GM13977 (cell line): ENCODE results near the gene SNX10.
A peak's percentile ranks its signal among the peaks of the same experiment; 100 is the strongest.

Source experiments
- DNase-seq: peaks from one replicate; pipeline ENCODE4 v3.0.0; 2012; ENCODE audit warnings: low spot score
- in situ Hi-C: fragments of 300-500 bp; cut with MboI; formaldehyde crosslinking; loops from one replicate; pipeline ENCODE4 v1.12.0; 2022; ENCODE audit warnings: low sequenced_read_pairs, low pct_unique_long_range_greater_than_20kb, mixed read lengths, inconsistent platforms; ENCODE audit not compliant: unreplicated experiment
- TF ChIP-seq, protein P1 (sequence below): IDR thresholded peaks from 2 replicates; pipeline ENCODE4 v1.5.1; 2012; ENCODE audit warnings: mild to moderate bottlenecking, control low read depth; ENCODE audit not compliant: insufficient read depth; ENCODE audit errors: extremely low read depth, missing control alignments

The SNX10 gene

DNA sequence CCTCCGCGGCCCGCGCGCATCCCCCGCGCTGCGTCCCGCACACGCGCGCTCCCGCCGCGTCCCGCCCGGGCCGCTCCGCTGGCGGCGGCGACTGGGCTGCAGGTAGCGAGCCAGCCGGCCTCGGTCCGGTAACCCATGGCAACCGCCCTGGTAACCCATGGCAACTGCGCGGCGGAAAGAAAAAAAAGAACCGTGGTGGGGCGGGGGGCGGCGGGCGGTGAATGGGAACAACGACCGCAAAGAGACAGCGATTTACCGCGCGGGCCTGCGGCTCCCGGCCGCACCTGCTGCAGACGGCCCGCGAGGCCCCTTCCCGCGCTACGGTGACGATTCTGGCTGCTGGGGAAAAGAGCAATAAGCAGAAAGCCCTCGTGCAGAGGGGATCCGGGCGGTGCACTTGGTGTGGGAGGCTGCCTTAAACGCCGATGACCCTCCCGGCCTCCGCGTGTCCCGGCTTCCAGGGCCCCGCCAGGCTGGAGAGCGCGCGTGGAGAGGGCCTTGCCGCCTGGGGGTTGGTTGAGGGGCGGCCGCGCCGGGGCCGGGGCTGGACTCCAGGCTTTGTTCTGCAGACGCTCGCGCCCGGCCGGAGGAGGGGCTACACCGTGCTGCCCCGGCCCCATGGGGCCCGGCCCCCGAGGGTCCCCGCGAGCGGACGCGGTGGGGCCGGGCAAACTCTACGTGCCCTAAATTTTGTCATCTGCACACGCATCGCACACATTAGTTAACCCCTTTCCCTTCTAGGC is 84.7 kb downstream of the SNX10 start:
- in situ Hi-C loops: loop anchor here (10.0 kb wide), 2 partner anchors 128 to 298 kb away; no protein-coding TSS in a partner anchor
- peak; percentile 69 for DNase-seq
- TF ChIP-seq, protein P1, sequence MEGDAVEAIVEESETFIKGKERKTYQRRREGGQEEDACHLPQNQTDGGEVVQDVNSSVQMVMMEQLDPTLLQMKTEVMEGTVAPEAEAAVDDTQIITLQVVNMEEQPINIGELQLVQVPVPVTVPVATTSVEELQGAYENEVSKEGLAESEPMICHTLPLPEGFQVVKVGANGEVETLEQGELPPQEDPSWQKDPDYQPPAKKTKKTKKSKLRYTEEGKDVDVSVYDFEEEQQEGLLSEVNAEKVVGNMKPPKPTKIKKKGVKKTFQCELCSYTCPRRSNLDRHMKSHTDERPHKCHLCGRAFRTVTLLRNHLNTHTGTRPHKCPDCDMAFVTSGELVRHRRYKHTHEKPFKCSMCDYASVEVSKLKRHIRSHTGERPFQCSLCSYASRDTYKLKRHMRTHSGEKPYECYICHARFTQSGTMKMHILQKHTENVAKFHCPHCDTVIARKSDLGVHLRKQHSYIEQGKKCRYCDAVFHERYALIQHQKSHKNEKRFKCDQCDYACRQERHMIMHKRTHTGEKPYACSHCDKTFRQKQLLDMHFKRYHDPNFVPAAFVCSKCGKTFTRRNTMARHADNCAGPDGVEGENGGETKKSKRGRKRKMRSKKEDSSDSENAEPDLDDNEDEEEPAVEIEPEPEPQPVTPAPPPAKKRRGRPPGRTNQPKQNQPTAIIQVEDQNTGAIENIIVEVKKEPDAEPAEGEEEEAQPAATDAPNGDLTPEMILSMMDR: no peak

DNA sequence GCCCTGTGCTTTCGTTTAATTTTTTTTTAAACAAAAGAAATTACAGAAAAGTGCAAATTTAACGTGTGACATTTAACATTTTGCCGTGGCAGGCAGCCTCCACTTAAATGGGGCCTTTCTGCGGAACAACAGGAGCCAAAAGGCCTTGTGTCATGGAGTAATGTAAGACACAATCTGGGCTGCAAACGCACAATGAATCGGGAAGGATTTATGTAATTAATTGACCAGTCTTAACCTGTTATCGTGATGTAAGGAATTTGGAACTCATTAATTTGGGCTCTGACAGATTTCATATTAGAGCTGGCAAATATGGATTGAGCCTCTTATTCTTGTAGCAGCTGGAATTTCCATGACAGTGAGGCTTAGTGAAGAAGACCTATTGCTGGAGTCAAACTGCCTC is 86.4 kb downstream of the SNX10 start:
- TF ChIP-seq, protein P1: no peak
- in situ Hi-C loops: loop anchor here (10.0 kb wide), 2 partner anchors 127 to 297 kb away; no protein-coding TSS in a partner anchor
- DNase-seq: no peak

DNA sequence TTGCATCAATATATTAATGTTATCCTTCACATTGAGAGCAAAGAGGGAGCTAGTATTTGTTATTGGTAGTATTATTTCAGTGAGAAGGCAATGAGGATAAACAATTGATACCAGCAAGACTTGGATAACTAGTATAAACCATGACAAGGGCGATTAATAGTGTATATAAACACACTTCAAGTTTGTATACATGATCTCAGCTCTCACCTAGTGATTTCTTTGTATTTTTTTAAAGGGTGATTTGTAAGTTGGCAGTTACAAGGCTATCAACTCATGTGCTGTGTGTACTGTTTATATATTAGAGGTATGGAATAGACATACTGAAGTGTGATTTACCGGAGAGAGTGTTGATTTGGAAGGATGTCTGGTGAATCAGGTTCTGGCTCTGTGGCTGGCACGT is 88.0 kb downstream of the SNX10 start:
- in situ Hi-C loops: loop anchor here (10.0 kb wide), 2 partner anchors 125 to 295 kb away; no protein-coding TSS in a partner anchor
- TF ChIP-seq, protein P1: no peak

DNA sequence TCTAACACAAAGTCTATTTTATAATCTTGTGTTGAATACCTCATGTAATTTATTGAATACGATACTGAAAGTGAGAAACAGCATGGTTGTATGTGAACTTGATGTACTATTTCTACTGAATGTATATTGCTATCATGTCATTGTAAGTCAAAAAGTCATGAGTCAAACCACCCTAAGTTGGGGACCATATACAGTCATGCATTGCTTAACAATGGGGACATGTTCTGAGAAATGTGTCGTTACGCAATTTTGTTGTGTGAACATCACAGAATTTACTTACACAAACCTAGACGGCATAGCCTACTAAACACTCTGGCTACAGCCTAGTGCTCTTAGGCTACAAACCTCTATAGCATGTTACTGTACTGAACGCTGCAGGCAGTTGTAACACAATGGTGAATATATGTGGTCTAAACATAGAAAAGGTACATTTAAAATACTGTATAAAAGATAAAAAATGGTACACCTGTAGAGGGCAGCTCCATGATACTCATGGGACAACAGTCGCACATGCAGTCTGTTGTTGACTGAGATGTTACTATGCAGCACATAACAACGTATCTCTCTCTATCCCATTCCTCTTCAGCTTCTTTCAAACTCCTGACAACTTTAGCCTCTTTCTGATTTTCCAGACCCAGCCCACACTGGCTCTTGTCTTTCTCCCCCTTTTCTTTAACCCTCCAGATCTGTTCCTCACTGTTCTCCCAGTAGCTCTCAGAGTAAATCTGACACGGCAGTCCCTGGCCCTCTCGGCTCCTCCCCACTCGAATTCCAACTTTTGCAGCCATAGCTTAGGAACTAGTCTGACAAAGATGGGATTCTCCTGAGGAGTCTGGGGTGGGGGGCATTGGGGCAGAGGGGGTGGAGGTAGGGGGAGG is 90.1 kb downstream of the SNX10 start:
- no peak for DNase-seq
- in situ Hi-C loops: no loop called here
- TF ChIP-seq, protein P1: no peak

More for the DNA sequence above, 88.0 kb downstream of the SNX10 start:
- DNase-seq: no peak

DNA sequence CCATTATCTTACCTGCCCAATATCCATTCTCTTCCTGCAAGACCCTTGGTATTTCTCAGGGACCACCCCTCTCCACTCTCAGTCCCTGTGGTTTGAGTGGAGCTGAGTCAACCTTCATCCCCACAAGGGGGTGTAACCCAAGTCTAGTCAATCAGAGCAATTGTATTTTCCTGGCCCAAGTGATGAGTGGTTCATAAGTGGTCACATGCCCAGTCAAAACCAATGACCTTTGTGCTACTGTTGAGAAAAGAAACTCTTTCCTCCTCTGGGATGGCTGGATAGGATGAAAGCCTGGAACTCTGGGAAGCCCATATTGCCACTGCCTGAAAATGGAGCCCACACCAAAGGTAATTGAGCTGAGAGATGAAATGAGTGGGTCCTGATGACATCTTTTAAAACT is 93.6 kb downstream of the SNX10 start:
- TF ChIP-seq, protein P1: no peak
- DNase-seq: no peak
- in situ Hi-C loops: no loop called here

DNA sequence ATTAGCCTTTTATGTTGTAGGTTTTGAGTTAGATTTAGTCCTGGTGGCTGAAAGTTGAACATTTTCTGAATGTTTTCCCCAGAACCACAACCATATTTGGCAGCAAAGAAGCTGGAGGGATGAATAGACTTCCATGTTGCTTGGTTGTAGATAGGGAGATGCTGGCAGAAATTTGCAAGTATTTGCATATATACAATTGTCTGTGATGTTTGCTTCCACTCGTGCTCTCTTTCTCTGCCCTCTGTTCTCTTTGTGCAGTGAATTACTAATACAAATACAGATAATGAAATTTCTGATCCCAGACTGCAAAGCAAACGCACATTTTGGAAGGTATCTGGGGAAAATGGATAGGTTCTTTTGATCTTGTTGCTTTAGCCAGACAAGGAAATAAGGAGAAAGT is 96.1 kb downstream of the SNX10 start:
- DNase-seq: no peak
- TF ChIP-seq, protein P1: no peak
- in situ Hi-C loops: no loop called here
